Loucy (cell line): ENCODE data around the gene PROS1.

Experiments used
- H2AFZ ChIP-seq: fragments of 200-600 bp; sonication (generic); 2 replicates; pipeline ENCODE4 v1.6.0; 2016; ENCODE audit warnings: antibody characterized with exemption, mild to moderate bottlenecking, low read length, moderate library complexity
- H3F3A ChIP-seq: fragments of 200-600 bp; 2 replicates; pipeline ENCODE4 v1.6.0; 2016; ENCODE audit warnings: antibody characterized with exemption, low read depth, mild to moderate bottlenecking
- H3K27me3 ChIP-seq: fragments of 200-600 bp; sonication (generic); 2 replicates; pipeline ENCODE4 v1.6.1; 2014; ENCODE audit warnings: low read length, mild to moderate bottlenecking; ENCODE audit not compliant: insufficient read depth, poor library complexity, severe bottlenecking
- H3K36me3 ChIP-seq: fragments of 200-600 bp; sonication (generic); 2 replicates; pipeline ENCODE4 v1.6.1; 2016; ENCODE audit warnings: low read length; ENCODE audit not compliant: insufficient read depth
- H3K4me1 ChIP-seq: fragments of 200-600 bp; sonication (generic); 2 replicates; pipeline ENCODE4 v1.5.1; 2014; ENCODE audit warnings: low read length, mild to moderate bottlenecking; ENCODE audit not compliant: insufficient read depth, poor library complexity, severe bottlenecking
- H3K4me2 ChIP-seq: fragments of 200-600 bp; sonication (generic); 2 replicates; pipeline ENCODE4 v1.6.0; 2014; ENCODE audit warnings: antibody characterized with exemption, low read length, low read depth, mild to moderate bottlenecking; ENCODE audit not compliant: poor library complexity, severe bottlenecking
- H3K4me3 ChIP-seq: fragments of 200-600 bp; sonication (generic); 2 replicates; pipeline ENCODE4 v1.5.1; 2014; ENCODE audit warnings: low read length, mild to moderate bottlenecking, mixed read lengths; ENCODE audit not compliant: poor library complexity, severe bottlenecking
- H3K79me2 ChIP-seq: fragments of 200-600 bp; sonication (generic); 2 replicates; pipeline ENCODE4 v1.6.1; 2014; ENCODE audit warnings: low read length; ENCODE audit not compliant: insufficient read depth
- H3K9ac ChIP-seq: fragments of 200-600 bp; sonication (generic); 2 replicates; pipeline ENCODE4 v1.6.0; 2014; ENCODE audit warnings: mild to moderate bottlenecking, low read depth, low read length, moderate library complexity; ENCODE audit not compliant: poor library complexity, severe bottlenecking
- H3K9me2 ChIP-seq: fragments of 200-600 bp; sonication (generic); replicated peaks from 2 replicates; pipeline ENCODE4 v1.6.1; 2016; ENCODE audit warnings: low read depth, low read length, mixed read lengths
- H3K9me3 ChIP-seq: fragments of 200-600 bp; sonication (generic); 2 replicates; pipeline ENCODE4 v1.6.1; 2014; ENCODE audit warnings: mild to moderate bottlenecking, antibody characterized with exemption, low read length, low read depth; ENCODE audit not compliant: insufficient read depth
- H4K20me1 ChIP-seq: fragments of 200-600 bp; sonication (generic); 2 replicates; pipeline ENCODE4 v1.6.0; 2014; ENCODE audit warnings: antibody characterized with exemption, low read length, mild to moderate bottlenecking; ENCODE audit not compliant: insufficient read depth, poor library complexity, severe bottlenecking
- CTCF ChIP-seq: fragments of 200-600 bp; sonication (generic); conservative IDR thresholded peaks from 2 replicates; pipeline ENCODE4 v1.5.1; 2014; ENCODE audit warnings: mild to moderate bottlenecking, antibody characterized with exemption, low read length
- EZH2phosphoT487 ChIP-seq: fragments of 200-600 bp; IDR thresholded peaks from 2 replicates; pipeline ENCODE4 v1.6.1; 2018; ENCODE audit warnings: antibody characterized with exemption, mild to moderate bottlenecking, moderate library complexity, borderline replicate concordance

Gene PROS1

GRCh38 chr3:93992207-93992606, 18.5 kb upstream of the PROS1 start:
- Histone ChIP-seq H3K36me3 (no peaks in the 10 kb centered on the region), H3K9me2 (no peaks in the 10 kb centered on the region), H3K27me3 (no peaks in the 10 kb centered on the region), H3K9ac (no peak overlapping the region), H4K20me1 (no peaks in the 10 kb centered on the region), H3F3A (no peaks in the 10 kb centered on the region), H3K9me3 (no peaks in the 10 kb centered on the region), H3K4me3 (no peak overlapping the region), H3K4me2 (no peak overlapping the region), H2AFZ (no peak overlapping the region), H3K79me2 (peaks cover 3% of the 10 kb centered on the region; the same call in 1 of the 2 replicates), H3K4me1 (peaks cover 5% of the 10 kb centered on the region)
- TF ChIP-seq EZH2phosphoT487: no peak
- no peak for TF ChIP-seq CTCF

DNA sequence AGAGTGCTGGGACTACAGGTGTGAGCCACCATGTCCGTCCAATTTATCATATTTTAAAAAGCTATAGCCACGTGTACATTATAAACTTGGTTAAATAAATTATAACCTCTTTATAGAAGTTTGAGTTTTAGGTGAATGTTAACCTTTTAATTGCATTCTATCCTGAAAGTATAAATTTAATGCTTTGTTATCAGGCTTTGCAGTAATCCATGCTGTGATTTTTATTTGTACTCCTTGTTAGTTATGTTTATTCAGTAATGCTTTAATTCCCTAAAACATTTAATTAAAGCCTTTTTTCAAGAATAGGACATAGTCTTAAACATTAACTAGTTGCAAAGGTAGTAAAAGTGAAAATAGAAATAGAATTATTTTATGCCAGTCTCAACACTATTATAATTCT, 17.9 kb upstream of the PROS1 start:
- Histone ChIP-seq H3K9me2 (no peaks in the 10 kb centered on the region), H3K36me3 (no peaks in the 10 kb centered on the region), H3K4me3 (no peak overlapping the region), H3K79me2 (peaks cover 3% of the 10 kb centered on the region; the same call in 1 of the 2 replicates), H3K4me1 (peaks cover 5% of the 10 kb centered on the region), H3F3A (no peaks in the 10 kb centered on the region), H3K27me3 (no peaks in the 10 kb centered on the region), H3K4me2 (no peak overlapping the region), H4K20me1 (no peaks in the 10 kb centered on the region), H3K9ac (no peak overlapping the region), H3K9me3 (no peaks in the 10 kb centered on the region), H2AFZ (no peak overlapping the region)
- TF ChIP-seq CTCF: no peak
- TF ChIP-seq EZH2phosphoT487: no peak

GRCh38 chr3:93989241-93989640, 15.5 kb upstream of the PROS1 start:
- no peaks in the 10 kb centered on the region for H3K9me2 ChIP-seq
- no peak overlapping the region for H3K9ac ChIP-seq
- H2AFZ ChIP-seq: no peak overlapping the region
- H3K27me3 ChIP-seq: no peaks in the 10 kb centered on the region
- TF ChIP-seq EZH2phosphoT487 (no peak), CTCF (no peak)
- peaks cover 5% of the 10 kb centered on the region for H3K4me1 ChIP-seq
- no peaks in the 10 kb centered on the region for H3F3A ChIP-seq
- no peaks in the 10 kb centered on the region for H3K9me3 ChIP-seq
- peaks cover 3% of the 10 kb centered on the region; the same call in 1 of the 2 replicates for H3K79me2 ChIP-seq
- H3K4me2 ChIP-seq: no peak overlapping the region
- no peaks in the 10 kb centered on the region for H4K20me1 ChIP-seq
- H3K36me3 ChIP-seq: no peaks in the 10 kb centered on the region
- no peak overlapping the region for H3K4me3 ChIP-seq
